HG02884 (cell line): ENCODE measurements around the gene BACH2.
"Not testable (repeated sequence)": the region's sequence is repeated elsewhere in the genome, so short reads cannot be mapped to it uniquely, and the experiment has no call there.

Experiments used
- ATAC-seq: cut with Tn5 transposase; IDR thresholded peaks from one replicate; pipeline ENCODE4 v1.9.1; 2021; ENCODE audit warnings: mild to moderate bottlenecking, moderate library complexity; ENCODE audit not compliant: unreplicated experiment

BACH2 gene

DNA sequence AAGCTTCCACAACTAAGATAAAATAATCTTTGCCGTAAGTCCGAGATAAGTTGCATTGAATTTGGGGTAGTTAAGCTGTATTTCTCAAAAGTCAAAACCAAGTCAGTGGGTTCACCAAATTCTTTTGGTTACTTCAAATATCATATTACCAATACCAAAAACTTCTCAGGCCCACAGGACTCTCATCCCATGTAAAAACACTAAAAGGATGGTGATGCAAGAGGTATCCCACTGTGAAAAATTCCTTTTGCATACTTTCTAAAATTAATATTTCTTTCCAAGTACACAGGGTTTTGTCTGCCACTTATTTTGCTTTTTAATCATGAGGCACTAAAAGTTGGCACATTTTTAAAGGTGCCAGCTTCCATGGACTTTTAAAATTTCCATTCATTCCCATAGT lies 251.1 kb downstream of the BACH2 start:
- no peak for ATAC-seq

DNA sequence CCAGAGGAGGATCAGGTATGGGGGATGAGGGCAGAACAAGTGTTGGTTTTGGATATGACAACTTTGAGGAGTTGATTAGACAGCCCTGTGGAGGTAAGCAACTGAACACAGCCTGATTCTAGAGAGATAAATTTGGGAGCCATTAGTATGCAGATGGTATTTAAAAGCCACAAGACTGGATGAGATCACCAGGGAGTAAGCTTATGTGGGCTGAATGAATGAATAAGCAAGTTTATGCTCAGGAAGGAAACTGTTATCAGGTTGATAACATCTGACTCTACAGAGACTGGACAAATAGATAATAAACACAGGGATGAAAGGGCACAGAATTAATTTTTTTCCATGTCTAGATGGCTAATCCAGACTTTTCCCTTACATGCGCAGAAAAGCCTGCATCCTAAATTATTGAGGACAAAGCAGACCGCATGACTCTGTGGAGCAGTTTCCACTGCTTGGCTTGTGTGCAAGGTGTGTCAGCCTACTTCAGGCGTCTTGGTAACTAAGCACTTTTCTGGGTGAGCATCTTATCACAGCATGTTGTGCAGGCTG lies 251.7 kb downstream of the BACH2 start:
- no peak for ATAC-seq

DNA sequence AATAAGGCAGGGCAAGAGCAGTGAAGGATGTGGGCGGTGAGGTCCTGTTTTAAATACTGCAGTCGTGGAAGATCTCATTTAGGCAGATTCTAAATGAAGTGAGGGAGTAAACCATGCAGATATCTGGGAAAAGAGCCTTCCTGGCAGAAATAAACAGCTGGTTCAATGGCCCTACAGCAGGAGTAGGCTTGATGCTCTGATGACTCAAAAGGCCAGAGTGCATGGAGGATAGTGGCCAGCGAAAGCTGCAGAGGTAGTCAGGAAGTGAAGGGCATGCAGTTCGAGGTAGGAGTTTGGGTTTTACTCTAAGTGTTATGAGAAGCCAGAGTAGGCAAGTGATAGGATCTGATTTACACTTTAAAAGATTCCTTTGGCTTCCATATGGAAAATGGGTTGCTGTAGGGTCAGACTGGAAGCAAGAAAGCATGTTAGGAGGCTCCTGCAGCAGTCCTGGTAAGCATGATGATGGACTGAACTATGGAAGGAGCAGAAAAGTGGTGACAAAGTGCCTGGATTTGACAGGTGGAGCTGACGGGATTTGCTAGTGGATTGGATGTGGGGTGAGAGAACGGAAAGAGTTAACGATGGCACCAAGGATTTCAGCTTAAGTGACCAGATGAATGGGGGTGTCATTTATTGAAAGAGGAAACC lies 252.3 kb downstream of the BACH2 start:
- ATAC-seq = no peak

DNA sequence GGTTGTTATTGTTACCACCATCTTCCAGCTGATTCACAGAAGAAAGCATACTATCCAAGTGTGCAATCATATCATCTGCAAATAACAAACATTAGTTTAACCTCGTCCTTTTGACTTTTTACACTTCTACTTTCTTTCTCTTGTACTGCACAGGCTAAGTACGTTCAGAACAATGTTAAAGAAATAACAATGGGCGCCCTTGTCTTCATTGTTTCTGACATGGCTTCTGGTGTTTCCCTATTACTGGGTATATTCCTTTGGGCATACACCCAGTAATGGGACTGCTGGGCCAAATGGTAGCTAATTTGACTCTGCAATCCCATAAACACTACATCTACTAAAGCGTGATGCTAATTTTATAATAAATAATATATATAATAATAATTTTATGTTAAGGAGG lies 255.7 kb downstream of the BACH2 start:
- no peak for ATAC-seq

DNA sequence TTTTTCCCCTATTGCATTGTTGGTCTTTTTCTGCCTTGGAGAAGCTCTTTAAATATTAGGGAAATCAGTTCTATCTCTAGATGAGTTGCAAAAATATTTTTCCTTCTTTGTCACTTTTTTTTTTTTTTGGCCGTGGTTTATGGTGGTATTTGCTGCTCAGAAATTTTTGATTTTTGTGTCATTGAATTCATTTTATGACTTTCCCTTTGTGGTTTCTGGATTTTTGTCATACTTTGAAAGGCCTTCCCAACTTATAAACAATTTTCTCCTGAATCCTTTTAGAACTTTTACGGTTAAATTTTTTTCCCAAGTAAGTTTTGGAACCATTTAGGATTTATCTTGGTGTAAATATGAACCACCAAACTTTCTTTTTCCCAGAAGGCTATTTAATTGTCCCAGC lies 256.7 kb downstream of the BACH2 start:
- ATAC-seq = no peak

DNA sequence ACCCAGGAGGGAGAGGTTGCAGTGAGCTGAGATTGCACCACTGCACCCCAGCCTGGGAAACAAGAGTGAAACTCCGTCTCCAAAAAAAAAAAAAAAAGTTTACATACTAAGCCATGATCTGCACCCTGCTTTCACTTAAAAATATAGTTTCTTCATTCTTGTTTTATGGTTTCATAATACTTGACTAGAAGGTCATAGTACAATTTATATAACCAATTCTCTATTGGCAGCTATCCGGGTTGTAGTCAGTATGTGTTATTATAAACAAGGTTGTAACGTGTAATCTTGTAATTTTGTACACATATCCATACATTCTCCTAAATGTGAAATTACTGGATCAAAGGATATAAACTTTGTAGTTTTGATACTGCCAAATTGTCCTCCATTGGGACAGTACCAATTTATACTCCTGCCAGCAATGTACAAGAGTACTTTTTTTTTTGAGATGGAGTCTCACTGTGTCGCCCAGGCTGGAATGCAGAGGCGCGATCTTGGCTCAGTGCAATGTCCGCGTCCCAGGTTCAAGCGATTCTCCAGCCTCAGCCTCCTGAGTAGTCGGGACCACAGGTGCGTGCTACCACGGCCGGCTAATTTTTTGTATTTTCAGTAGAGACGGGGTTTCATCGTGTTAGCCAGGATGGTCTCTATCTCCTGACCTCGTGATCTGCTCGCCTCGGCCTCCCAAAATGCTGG lies 257.5 kb downstream of the BACH2 start:
- ATAC-seq = no peak

DNA sequence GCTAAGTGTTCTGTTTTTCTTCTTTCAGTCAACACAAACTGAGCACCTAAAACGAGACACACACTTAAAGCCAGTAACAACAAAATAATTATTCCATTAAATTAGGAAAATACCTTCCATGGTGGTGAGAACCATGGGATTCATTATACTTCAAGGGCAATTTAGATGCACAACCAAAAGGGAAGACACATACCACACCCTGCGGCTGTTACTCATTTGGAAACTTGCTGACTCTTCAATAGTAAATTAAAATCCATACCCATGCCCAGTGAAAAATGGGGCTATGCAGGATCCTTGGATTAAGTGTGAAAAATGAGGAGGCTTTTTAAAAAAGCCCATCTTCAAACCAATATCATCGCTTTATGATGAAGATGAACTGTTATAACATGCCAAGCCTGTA lies 259.7 kb downstream of the BACH2 start:
- ATAC-seq = no peak

DNA sequence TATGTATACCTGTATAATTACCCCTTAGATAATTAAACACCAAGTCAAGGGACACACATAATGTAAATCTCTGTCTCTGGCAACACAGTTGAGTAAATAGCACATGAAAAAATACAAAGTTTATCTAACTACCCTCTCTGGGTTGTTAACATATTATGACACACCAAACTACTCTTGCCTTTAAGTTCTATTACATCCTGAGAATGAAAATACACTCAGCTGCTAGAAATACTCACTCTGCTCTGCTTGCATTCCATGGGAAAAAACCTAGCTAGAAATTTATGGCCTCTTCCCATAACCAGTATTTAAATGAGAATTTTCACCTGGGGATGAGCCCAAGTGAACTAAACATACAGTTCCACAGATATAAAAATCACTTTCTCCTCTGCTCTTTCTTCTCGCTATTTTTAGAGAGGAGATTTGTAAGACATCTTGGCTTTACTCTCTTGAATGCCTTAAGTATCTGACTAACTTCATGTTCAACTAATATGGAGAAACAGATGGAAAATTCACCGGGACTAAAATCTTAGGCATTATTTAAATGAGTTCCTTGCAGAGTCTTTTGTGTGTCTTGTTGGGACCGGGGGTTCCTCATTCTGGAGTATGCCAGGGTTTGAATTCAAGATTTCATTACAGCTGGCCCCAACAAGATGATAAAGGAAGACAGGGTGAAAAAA lies 261.5 kb downstream of the BACH2 start:
- ATAC-seq = no peak

DNA sequence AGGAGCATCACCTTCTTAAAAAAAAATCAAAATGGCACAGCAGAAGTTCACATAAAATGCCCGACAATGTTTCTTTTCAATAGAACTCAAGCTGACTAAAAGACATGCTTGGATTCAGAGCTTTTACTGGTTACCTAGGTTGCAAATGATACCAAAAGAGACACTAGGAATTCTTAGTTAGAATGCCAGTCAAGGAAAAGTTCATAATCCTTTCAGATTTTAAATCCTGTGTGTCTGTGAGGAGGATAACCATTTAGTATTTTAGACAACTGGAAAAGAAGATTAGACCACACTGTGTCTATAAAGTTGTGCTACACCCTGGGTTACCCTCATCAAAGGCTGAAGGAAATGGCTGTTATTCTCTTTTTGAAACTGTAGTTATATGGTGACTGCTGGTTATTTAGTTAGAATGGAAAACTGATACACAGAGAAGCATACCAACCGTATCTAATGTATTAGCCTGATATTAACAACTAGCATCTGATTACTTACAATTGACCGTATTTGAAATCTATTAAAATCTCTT lies 262.8 kb downstream of the BACH2 start:
- no peak for ATAC-seq

DNA sequence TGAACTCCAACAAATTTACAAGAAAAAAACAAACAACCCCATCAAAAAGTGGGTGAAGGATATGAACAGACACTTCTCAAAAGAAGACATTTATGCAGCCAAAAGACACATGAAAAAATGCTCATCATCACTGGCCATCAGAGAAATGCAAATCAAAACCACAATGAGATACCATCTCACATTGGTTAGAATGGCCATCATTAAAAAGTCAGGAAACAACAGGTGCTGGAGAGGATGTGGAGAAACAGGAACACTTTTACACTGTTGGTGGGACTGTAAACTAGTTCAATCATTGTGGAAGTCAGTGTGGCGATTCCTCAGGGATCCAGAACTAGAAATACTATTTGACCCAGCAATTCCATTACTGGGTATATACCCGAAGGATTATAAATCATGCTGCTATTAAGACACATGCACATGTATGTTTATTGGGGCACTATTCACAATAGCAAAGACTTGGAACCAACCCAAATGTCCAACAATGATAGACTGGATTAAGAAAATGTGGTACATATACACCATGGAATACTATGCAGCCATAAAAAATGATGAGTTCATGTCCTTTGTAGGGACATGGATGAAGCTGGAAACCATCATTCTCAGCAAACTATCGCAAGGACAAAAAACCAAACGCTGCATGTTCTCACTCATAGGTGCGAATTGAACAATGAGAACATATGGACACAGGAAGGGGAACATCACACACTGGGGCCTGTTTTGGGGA lies 264.0 kb downstream of the BACH2 start:
- not testable (repeated sequence) for ATAC-seq

DNA sequence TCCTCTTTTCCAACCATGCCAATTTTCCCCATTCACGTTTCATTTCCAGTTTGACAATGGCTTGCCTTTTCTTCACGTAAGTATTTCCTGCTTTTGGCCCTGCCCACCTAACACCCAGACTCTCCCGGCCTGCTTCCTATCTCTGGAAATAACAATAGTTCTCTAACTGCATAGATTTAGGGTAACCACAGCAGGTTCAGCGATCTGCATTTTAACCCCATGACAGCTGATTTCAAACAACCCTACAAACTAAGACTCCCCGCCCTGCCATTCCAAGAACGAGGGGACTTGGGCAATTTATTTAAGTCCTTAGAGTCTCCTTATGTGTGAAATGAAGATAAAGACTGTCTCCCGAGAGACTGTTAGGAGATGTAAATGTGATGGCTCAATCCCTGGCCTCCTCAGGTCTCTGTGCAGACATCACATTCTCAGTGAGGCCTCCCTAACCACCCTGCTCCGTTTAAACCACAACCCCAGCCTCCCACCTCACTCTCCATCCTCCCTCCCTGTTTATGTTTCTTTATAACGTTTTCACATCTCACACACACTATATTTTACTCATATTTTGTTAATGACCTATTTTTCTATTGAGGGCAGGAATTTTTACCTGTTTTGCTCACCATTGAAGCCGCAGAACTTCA lies 267.5 kb downstream of the BACH2 start:
- no peak for ATAC-seq

DNA sequence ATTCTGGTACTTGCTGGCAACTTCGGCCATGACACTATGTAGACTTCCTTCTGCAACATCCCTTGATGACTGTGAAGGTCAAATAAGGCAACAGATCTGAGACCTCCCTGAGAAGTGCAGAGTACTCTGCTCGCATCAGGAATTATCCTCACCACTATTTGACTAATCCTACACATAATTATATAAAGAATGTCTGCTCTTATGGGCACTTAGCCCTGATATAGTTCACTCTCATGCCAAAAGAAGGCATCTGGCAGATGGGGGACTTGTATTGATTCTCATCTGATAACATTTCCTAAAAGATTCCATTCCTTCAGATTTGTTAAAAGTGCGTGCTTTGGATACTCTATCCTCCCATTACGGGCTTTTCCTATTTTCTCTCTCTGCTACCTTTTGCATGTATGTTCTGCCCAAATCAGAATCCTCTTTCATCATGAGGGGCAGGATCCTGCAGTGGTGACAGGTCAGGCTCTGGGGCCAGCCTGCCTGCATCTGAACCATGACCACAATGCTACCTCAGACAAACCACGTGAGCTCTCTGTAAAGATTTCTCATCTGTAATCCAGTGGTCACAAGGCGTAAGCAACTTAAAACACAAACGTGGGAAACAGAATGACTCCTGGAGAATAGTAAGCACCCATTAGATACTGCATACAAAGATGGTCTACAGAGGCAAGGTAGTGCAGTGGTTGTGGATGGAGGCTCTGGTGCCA lies 268.4 kb downstream of the BACH2 start:
- no peak for ATAC-seq

DNA sequence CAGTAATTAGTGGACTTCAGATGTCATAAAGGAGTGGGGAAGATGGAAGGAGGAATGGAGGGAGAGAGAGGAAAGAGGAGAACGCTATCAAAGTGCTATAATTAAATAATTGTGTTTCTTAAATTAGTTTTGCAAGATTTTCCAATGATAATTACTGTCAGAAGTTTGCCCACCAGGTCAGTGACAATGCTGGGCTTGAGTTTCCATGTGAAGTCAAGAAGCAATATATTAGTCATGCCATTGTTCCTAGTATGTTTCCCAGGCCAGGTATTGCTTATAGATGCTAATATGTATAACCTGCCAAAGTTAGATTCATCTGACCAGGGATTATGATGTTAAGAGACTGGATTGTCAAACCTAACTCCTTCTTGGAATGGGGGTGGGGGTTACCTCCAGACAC lies 270.4 kb downstream of the BACH2 start:
- ATAC-seq = no peak

DNA sequence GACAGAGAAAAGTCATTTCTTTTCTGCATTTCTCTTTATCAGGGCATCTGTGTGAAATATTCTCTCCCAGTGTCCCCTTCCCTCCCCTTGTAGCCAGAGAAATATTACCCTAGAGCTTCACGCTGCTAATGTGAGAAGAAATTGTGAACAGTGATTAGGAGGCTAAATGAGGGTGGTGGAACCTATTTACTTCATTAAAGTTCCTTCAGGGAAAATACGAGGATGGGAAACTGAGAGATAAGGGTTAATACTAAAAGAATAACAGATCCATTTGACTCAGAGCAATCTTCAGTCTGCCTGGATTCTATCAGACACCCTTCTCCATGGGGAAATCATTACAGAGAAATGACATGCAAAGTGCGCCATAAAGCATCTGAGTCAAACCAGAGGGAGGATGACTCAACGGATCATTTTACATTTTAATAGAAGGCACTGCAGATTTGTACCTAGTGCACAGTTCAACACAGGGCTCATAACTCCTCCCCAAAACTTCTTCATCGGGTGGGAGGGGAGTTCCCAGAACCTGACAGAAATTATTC lies 271.1 kb downstream of the BACH2 start:
- ATAC-seq = no peak

DNA sequence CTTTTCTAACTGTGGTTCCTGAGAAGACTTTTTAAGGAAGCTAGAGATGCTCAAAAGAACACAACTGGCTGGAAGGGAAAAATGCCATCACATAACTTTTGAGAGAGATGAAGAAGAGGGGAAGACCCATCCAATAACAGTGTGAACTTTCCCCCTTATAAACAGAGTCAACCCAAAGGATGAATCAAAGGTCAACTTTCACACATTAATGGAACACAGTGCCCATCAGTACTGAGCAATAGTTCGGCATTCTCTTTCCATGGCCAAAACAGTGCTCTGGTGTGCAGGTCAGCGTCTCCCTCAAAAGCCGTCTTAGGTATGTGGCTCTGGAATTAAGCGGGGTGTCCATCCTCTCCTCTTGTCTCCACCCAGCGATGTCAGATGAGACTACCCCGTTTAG lies 272.0 kb downstream of the BACH2 start:
- no peak for ATAC-seq

DNA sequence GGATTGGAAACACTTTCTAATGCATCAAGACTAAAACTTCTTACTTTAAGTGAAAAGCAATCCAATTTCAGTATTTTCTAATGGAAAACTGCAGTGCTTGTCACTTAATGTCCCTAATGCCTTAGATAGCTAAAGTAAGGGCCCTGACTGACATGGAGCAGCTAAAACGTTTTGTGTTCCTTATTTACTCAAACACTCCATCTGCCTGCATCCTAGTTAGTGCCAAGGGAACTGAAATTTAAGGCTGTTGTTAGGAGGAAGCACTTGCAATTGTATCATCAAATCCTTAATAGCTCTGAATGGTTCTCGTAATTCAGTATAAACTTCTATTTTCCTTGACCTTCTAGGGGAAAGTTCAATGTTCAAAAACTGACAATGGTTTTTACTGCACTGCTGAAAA lies 274.9 kb downstream of the BACH2 start:
- no peak for ATAC-seq

DNA sequence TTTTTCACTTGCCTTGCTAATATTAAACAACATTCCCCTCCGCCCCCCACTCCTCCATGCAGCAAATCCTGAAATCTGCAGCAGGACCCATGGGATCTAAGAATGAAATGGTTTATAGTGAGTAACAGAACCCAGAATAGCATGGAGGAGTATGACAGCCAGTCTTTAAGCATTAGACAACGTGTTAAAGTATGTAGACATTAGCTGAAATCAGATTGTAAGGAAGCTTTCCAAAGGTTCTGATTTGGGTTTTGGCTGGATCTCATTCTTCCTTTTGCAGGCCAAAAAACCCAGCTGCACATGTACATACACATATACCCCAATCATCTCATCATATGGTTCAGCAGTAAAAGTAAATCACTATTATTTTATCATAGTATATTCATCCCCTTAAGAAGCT lies 275.9 kb downstream of the BACH2 start:
- ATAC-seq = no peak

DNA sequence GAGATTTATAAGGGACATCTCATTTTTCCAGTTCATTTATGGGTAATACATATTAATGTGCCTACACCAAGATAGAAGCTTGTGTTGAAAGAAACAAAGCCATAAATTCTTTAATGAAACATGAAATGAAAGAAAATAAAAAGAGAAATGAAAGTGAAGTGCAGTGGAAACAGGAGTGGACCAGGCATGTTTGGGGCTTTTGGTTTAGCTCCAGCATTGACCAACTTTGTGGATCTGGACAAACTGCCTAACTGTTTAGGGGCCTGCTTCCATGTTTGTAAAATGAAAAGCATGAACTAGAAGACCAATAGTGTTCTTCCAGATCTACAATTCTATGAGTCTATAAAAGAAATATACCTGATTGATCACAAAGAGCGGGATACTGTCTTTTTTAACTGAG lies 277.4 kb downstream of the BACH2 start:
- ATAC-seq = no peak

DNA sequence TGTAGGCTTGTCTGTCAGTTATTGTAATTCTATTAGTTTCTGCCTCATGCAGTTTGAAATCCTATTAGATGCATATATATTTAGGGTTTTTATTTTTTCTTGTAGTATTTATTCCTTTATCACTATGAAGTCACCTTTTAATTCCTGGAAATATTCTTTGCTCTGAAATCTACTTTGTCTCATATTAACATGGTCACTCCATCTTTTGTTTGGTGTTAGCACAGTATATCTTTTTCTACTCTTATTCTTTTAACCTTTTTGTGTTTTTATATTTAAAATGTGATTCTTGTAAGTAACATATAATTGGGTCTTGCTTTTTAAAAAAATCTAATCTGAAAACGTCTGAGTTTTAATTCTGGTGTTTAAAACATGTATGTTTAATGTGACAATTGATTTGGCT lies 280.8 kb downstream of the BACH2 start:
- no peak for ATAC-seq
